H9 (cell line): ENCODE measurements around the gene KRT35. TPM values are rescaled to one million over a fixed set of nuclear protein-coding genes. Genes with fewer than 3 reads are reported as not detected.
A peak's percentile ranks its signal among the peaks of the same experiment; 100 is the strongest.

Source experiments
- DNase-seq: peaks from one replicate; pipeline ENCODE4 v3.0.0-alpha.2; 2017
- H2AFZ ChIP-seq: one replicate; pipeline ENCODE4 v1.6.1; 2013; ENCODE audit warnings: mild to moderate bottlenecking, low read length, control low read depth, moderate library complexity
- H2AK5ac ChIP-seq: 2 replicates; pipeline ENCODE4 v1.6.1; 2013; ENCODE audit warnings: low read length, control low read depth, mixed read lengths; ENCODE audit not compliant: insufficient read length
- H2BK120ac ChIP-seq: one replicate; pipeline ENCODE4 v1.6.1; 2013; ENCODE audit warnings: low read depth, mild to moderate bottlenecking, low read length, control low read depth, inconsistent platforms; ENCODE audit not compliant: poor library complexity, severe bottlenecking
- H2BK12ac ChIP-seq: 2 replicates; pipeline ENCODE4 v1.6.1; 2013; ENCODE audit warnings: low read length, control low read depth, mixed read lengths, low read depth; ENCODE audit not compliant: insufficient read length
- H2BK15ac ChIP-seq: 2 replicates; pipeline ENCODE4 v1.6.1; 2013; ENCODE audit warnings: low read depth, low read length, control low read depth
- H2BK20ac ChIP-seq: one replicate; pipeline ENCODE4 v1.6.1; 2013; ENCODE audit warnings: low read depth, mild to moderate bottlenecking, low read length, control low read depth, inconsistent platforms; ENCODE audit not compliant: poor library complexity, severe bottlenecking
- H2BK5ac ChIP-seq: 2 replicates; pipeline ENCODE4 v1.6.1; 2013; ENCODE audit warnings: low read length, control low read depth, mixed read lengths; ENCODE audit not compliant: insufficient read length
- H3K14ac ChIP-seq: 2 replicates; pipeline ENCODE4 v1.6.1; 2013; ENCODE audit warnings: low read length, control low read depth; ENCODE audit not compliant: insufficient read depth
- H3K18ac ChIP-seq: 2 replicates; pipeline ENCODE4 v1.6.1; 2013; ENCODE audit warnings: low read depth, mild to moderate bottlenecking, mixed read lengths, low read length, control low read depth; ENCODE audit not compliant: insufficient read length
- H3K23ac ChIP-seq: 2 replicates; pipeline ENCODE4 v1.6.1; 2013; ENCODE audit warnings: low read length, control low read depth, mixed read lengths, low read depth; ENCODE audit not compliant: insufficient read length
- H3K23me2 ChIP-seq: 2 replicates; pipeline ENCODE4 v1.6.1; 2013; ENCODE audit warnings: low read depth, mild to moderate bottlenecking, mixed read lengths, low read length, control low read depth; ENCODE audit not compliant: insufficient read length, poor library complexity, severe bottlenecking
- H3K27ac ChIP-seq: 2 replicates; pipeline ENCODE4 v1.5.1; 2013; ENCODE audit warnings: low read length, control low read depth, mixed read lengths, low read depth; ENCODE audit not compliant: insufficient read length
- H3K27me3 ChIP-seq: 2 replicates; pipeline ENCODE4 v1.6.1; 2013; ENCODE audit warnings: low read length, control low read depth, inconsistent platforms; ENCODE audit not compliant: insufficient read depth
- H3K4ac ChIP-seq: 2 replicates; pipeline ENCODE4 v1.6.1; 2013; ENCODE audit warnings: low read depth, mild to moderate bottlenecking, control low read depth, inconsistent platforms, low read length, moderate library complexity
- H3K4me1 ChIP-seq: 2 replicates; pipeline ENCODE4 v1.6.1; 2013; ENCODE audit warnings: low read length, control low read depth, inconsistent platforms; ENCODE audit not compliant: insufficient read depth
- H3K4me2 ChIP-seq: 2 replicates; pipeline ENCODE4 v1.6.1; 2013; ENCODE audit warnings: low read length, control low read depth, mixed read lengths; ENCODE audit not compliant: insufficient read length, insufficient read depth
- H3K56ac ChIP-seq: 2 replicates; pipeline ENCODE4 v1.6.1; 2013; ENCODE audit warnings: low read depth, mild to moderate bottlenecking, mixed read lengths, low read length, control low read depth; ENCODE audit not compliant: insufficient read length
- H3K79me1 ChIP-seq: 2 replicates; pipeline ENCODE4 v1.6.1; 2013; ENCODE audit warnings: low read depth, mild to moderate bottlenecking, moderate library complexity, low read length, control low read depth, inconsistent platforms; ENCODE audit not compliant: insufficient read depth, poor library complexity, severe bottlenecking
- H3K79me2 ChIP-seq: 2 replicates; pipeline ENCODE4 v1.6.1; 2013; ENCODE audit warnings: low read length, control low read depth, inconsistent platforms; ENCODE audit not compliant: insufficient read depth
- H3K9ac ChIP-seq: 2 replicates; pipeline ENCODE4 v1.6.1; 2013; ENCODE audit warnings: low read length, control low read depth, mixed read lengths; ENCODE audit not compliant: insufficient read length; ENCODE audit errors: extremely low read depth
- H3K9me3 ChIP-seq: one replicate; pipeline ENCODE4 v1.6.1; 2013; ENCODE audit warnings: low read depth, low read length, inconsistent platforms; ENCODE audit not compliant: control insufficient read depth
- H3T11ph ChIP-seq: one replicate; pipeline ENCODE4 v1.6.1; 2013; ENCODE audit warnings: mild to moderate bottlenecking, low read length, control low read depth, inconsistent platforms
- H4K20me1 ChIP-seq: one replicate; pipeline ENCODE4 v1.6.1; 2013; ENCODE audit not compliant: control insufficient read depth, insufficient read length, insufficient read depth
- H4K5ac ChIP-seq: 2 replicates; pipeline ENCODE4 v1.6.1; 2013; ENCODE audit warnings: low read depth, mild to moderate bottlenecking, mixed read lengths, low read length, control low read depth; ENCODE audit not compliant: insufficient read length
- H4K8ac ChIP-seq: replicated peaks from 2 replicates; pipeline ENCODE4 v1.6.1; 2013; ENCODE audit warnings: low read length, control low read depth, mixed read lengths, low read depth; ENCODE audit not compliant: insufficient read length
- H4K91ac ChIP-seq: 2 replicates; pipeline ENCODE4 v1.6.1; 2013; ENCODE audit warnings: low read depth, mild to moderate bottlenecking, moderate library complexity, mixed read lengths, low read length, control low read depth; ENCODE audit not compliant: insufficient read length
- H3K27ac Mint-ChIP-seq, 3 experiments: 2 replicates in 2 of 3; 3 replicates in 1 of 3; pipeline ENCODE4 v1.8.0; 2020 to 2021; ENCODE audit warnings: mixed read lengths in 3 of 3, mild to moderate bottlenecking in 1 of 3, moderate library complexity in 1 of 3
- H3K27me3 Mint-ChIP-seq: 2 replicates; pipeline ENCODE4 v1.8.0; 2021; ENCODE audit warnings: low read depth, mild to moderate bottlenecking, moderate library complexity, mixed read lengths
- H3K36me3 Mint-ChIP-seq, 3 experiments: 2 replicates in 2 of 3; 3 replicates in 1 of 3; pipeline ENCODE4 v1.8.0; 2020 to 2021; ENCODE audit warnings: low read depth in 3 of 3, mixed read lengths in 3 of 3; ENCODE audit not compliant: insufficient read depth in 1 of 3
- H3K4me1 Mint-ChIP-seq, 2 experiments: 2 replicates each; pipeline ENCODE4 v1.8.0; 2020; ENCODE audit warnings: mixed read lengths in 2 of 2
- H3K4me3 Mint-ChIP-seq, 2 experiments: 2 replicates in 1 of 2; 3 replicates in 1 of 2; pipeline ENCODE4 v1.8.0; 2020 to 2021; ENCODE audit warnings: mild to moderate bottlenecking in 2 of 2, mixed read lengths in 2 of 2, moderate library complexity in 1 of 2
- H3K9me3 Mint-ChIP-seq, 2 experiments: 2 replicates in 1 of 2; 3 replicates in 1 of 2; pipeline ENCODE4 v1.8.0; 2020; ENCODE audit warnings: mild to moderate bottlenecking in 2 of 2, mixed read lengths in 2 of 2, moderate library complexity in 1 of 2
- CTCF ChIP-seq: fragments of 200-600 bp; sonication (generic); conservative IDR thresholded peaks from 3 replicates; pipeline ENCODE4 v1.8.0; 2021; ENCODE audit warnings: antibody characterized with exemption, mild to moderate bottlenecking
- WGBS: extraction: QIAGEN DNeasy Blood & Tissue Kit; methylation state at CpG from one replicate; pipeline ENCODE4 v1.1.7; 2013; ENCODE audit warnings: missing lambda C conversion rate, low lambda C conversion rate, mixed read lengths; ENCODE audit not compliant: insufficient read length; ENCODE audit errors: extremely low coverage; 5-methylcytosine and 5-hydroxymethylcytosine counted together
- total RNA-seq: library from RNA; stranded (reverse); gene quantifications from 2 replicates; pipeline ENCODE4 v1.2.1, GENCODE V29; 2021

The KRT35 gene
- total RNA-seq, 1 experiment from 2014 or later: not detected

GRCh38 chr17:41530062-41531048, 49.4 kb upstream of the KRT35 start:
- Histone ChIP-seq H4K8ac (no peak overlapping the region), H3K9ac (no peak overlapping the region), H2BK120ac (no peak overlapping the region), H3K27ac (no peak overlapping the region), H3K9me3 (no peaks in the 10 kb centered on the region), H2BK15ac (peak overlapping the region; percentile 92; the same call in 1 of the 2 replicates), H3K56ac (no peak overlapping the region), H3K79me1 (no peaks in the 10 kb centered on the region), H3K4ac (no peak overlapping the region), H3K23ac (no peak overlapping the region), H3T11ph (no peak overlapping the region), H4K20me1 (no peaks in the 10 kb centered on the region), H2BK12ac (no peak overlapping the region), H3K14ac (no peak overlapping the region), H3K4me1 (peaks cover under 1% of the 10 kb centered on the region; the same call in 1 of the 2 replicates), H4K5ac (no peak overlapping the region), H3K18ac (no peak overlapping the region), H2AK5ac (no peak overlapping the region), H3K27me3 (no peaks in the 10 kb centered on the region), H3K23me2 (peaks cover 13% of the 10 kb centered on the region), H4K91ac (no peak overlapping the region), H2AFZ (no peak overlapping the region), H3K4me2 (no peak overlapping the region), H2BK5ac (no peak overlapping the region), H2BK20ac (no peak overlapping the region), H3K79me2 (peaks cover 4% of the 10 kb centered on the region; the same call in 1 of the 2 replicates)
- WGBS: no CpG with 5 or more reads among the region's 8 CpGs
- no peak overlapping the region; a peak in 1 of 7 replicates for H3K27ac Mint-ChIP-seq
- H3K4me1 Mint-ChIP-seq: peaks cover 35 to 38% of the 10 kb centered on the region in 2 experiments
- DNase-seq: no peak
- TF ChIP-seq CTCF: no peak
- H3K27me3 Mint-ChIP-seq: peaks cover 20% of the 10 kb centered on the region
- H3K36me3 Mint-ChIP-seq: peaks cover 8 to 15% (median 14%) of the 10 kb centered on the region in 3 experiments; a peak in 6 of 7 replicates
- H3K4me3 Mint-ChIP-seq: no peak overlapping the region
- H3K9me3 Mint-ChIP-seq: no peaks in the 10 kb centered on the region
